GM21390 (cell line): ENCODE measurements around the gene PIGL.
"Not testable (repeated sequence)": the region's sequence is repeated elsewhere in the genome, so short reads cannot be mapped to it uniquely, and the experiment has no call there.

Experiments
- ATAC-seq: cut with Tn5 transposase; IDR thresholded peaks from one replicate; pipeline ENCODE4 v1.9.1; 2021; ENCODE audit not compliant: unreplicated experiment

PIGL gene

DNA sequence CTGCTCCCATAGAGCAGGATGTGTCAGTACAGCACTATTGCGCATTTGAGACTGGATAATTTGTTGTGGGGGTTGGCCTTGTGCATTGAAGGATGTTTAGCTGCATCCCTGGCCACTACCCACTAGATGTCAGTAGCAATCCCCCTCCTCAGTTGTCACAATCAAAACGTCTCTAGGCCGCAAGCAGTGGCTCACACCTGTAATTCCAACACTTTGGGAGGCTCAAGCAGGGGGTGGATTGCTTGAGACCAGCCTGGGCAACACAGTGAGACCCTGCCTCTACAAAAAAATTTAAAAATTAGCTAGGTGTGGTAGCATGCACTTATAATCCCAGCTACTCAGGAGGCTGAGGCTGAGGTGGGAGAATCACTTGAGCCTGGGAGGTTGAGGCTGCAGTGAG, 87.8 kb downstream of the PIGL start:
- no peak for ATAC-seq

- ATAC-seq: no peak
Observed at GRCh38 chr17:16306211-16306610, 89.2 kb downstream of the PIGL start.

- not testable (repeated sequence) for ATAC-seq
Observed at GRCh38 chr17:16312061-16312460, 95.1 kb downstream of the PIGL start.

GRCh38 chr17:16313139-16314090, 96.4 kb downstream of the PIGL start:
- no peak for ATAC-seq

GRCh38 chr17:16314189-16314588, 97.2 kb downstream of the PIGL start:
- no peak for ATAC-seq

GRCh38 chr17:16314859-16315258, 97.8 kb downstream of the PIGL start:
- no peak for ATAC-seq

GRCh38 chr17:16319969-16320368, 103.0 kb downstream of the PIGL start:
- no peak for ATAC-seq

GRCh38 chr17:16322636-16323035, 105.6 kb downstream of the PIGL start:
- ATAC-seq: no peak

GRCh38 chr17:16325964-16326363, 109.0 kb downstream of the PIGL start:
- no peak for ATAC-seq

GRCh38 chr17:16327018-16327417, 110.0 kb downstream of the PIGL start:
- ATAC-seq: no peak

GRCh38 chr17:16328997-16329396, 112.0 kb downstream of the PIGL start:
- ATAC-seq: no peak

DNA sequence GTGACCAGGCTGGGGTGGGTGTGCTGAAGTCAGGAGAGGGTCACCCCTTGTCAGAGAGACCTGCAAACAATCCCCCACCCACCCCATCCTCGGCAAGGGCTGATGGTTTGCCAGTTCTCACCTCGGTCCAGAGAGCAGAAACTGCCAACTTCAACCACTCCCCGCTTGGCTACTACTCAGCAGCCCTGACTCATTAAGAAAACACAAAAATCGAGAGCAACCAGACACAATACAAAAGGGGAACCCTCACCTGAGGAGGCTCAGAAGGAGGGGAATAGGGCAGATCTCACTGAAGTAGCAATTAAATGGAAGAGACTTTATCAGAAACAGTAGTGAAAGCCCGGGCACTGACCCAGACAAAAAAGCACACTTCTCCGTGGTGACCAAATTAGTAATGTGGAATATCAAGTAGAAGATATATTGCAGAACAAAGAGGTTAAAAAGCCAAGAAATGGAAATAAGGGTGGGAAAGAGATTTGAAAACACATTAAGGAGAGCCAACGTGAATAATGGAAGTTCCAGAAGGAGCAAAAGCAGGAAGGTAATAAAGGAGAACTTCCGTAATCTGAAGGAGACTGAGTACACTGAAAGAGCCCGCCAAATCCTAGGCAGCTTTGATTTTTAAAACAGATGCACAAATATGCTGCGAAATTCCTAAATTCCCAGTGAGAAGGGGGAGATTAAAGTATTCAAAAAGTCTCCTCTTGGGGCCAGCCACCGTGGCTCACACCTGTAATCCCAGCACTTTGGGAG, 112.7 kb downstream of the PIGL start:
- no peak for ATAC-seq

GRCh38 chr17:16338391-16338790, 121.4 kb downstream of the PIGL start:
- no peak for ATAC-seq

DNA sequence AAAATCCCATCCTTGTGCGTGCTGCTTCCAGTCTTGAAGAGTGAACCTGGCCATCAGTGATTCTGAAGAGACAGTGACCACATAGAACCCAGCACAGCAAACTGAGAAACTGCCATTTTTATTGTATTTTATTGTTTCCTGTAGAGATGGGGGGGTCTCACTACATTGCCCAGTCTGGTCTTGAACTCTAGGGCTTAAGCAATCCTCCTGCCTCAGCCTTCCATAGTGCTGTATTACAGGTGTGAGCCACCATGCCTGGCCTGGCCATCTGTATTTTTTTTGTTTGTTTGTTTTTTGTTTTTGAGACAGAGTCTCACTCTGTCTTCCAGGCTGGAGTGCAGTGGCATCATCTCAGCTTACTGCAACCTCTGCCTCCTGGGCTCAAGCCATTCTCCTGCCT, 122.4 kb downstream of the PIGL start:
- no peak for ATAC-seq

GRCh38 chr17:16339959-16340358, 122.9 kb downstream of the PIGL start:
- ATAC-seq: no peak

DNA sequence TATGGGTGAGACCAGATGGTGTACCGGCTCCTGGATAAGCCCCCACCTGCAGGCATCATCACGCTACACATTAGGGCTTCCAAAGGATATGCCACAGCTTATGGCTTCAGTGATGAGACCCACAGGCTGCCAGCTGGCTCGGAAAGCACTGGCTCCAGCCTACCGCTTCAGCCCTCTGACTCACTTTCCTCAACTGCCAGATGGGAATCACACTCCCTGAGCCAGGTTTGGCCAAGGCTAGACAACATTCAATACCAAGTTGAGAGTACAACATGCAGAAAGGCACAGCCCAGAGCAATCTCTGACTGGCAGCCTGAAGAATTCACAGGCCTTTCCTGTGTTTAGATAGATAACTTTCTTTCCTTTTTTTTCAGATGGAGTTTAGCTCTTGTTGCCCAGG, 126.0 kb downstream of the PIGL start:
- ATAC-seq: no peak

DNA sequence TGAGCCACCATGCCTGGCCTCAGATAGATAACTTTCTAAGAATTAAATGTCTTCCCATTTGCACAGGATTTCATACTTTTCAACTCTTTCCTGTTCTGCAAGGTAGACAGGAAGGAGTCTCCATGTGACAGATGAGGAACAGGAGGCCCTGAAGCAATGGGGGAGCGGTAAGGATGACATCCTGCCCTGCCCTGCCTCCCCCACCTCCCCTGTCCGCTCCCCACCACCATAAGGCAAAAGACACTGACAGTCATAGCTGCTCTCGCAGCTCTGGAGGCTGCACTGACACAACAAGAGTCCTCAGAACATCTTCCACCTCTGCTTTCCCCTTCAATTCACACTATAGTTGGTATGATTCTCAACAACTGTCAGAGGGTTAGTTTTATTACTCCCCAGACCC, 126.6 kb downstream of the PIGL start:
- no peak for ATAC-seq

GRCh38 chr17:16345565-16345964, 128.6 kb downstream of the PIGL start:
- no peak for ATAC-seq

DNA sequence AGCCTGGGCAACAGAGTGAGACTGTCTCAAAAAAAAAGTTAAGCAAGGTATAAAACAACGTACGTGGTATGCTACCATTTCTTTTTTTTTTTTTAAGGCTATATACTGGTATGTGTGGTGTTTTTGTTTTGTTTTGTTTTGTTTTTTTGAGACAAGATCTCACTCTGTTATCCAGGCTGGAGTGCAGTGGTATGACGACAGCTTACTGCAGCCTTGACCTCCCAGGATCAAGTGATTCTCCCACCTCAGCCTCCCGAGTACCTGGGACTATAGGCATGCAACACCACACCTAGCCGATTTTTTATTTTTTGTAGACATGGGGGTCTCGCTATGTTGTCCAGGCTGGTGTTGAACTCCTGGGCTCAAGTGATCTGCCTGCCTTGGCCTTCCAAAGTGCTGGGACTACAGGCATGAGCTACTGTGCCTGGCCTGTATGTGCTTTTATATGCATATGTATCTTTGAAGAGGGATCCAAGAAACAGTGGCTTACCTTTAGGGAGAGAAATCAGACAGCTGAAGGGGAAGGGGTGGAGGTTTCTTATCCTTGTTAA, 129.8 kb downstream of the PIGL start:
- no peak for ATAC-seq

- ATAC-seq: no peak
Observed at GRCh38 chr17:16348586-16348985, 131.6 kb downstream of the PIGL start.

DNA sequence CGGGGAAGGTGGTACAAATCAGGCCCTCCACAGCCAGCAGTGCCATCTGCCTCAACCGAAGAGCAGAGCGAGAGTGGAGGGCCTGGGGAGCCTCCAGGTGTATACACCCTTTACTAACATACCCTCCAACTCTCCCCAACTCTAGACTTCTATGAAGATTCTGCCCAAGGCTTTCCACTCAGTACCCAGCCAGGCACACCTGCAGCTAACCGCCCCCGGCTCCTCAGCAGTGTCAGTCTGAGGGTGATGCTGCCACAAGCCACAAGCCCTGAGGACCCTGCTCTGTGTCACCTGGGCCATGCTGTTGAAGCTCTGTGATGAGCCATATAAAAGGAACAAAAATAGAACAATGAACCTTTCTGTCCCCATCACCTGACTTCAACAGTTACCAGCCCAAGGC, 132.4 kb downstream of the PIGL start:
- ATAC-seq: no peak

GRCh38 chr17:16351831-16352230, 134.8 kb downstream of the PIGL start:
- ATAC-seq: no peak
